ENCODE measurements around the gene SLC17A1. TPM values are rescaled to one million over a fixed set of nuclear protein-coding genes. Genes with fewer than 3 reads are reported as not detected.

Gene SLC17A1, protein sequence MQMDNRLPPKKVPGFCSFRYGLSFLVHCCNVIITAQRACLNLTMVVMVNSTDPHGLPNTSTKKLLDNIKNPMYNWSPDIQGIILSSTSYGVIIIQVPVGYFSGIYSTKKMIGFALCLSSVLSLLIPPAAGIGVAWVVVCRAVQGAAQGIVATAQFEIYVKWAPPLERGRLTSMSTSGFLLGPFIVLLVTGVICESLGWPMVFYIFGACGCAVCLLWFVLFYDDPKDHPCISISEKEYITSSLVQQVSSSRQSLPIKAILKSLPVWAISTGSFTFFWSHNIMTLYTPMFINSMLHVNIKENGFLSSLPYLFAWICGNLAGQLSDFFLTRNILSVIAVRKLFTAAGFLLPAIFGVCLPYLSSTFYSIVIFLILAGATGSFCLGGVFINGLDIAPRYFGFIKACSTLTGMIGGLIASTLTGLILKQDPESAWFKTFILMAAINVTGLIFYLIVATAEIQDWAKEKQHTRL
- not detected for polyA plus RNA-seq

DNA sequence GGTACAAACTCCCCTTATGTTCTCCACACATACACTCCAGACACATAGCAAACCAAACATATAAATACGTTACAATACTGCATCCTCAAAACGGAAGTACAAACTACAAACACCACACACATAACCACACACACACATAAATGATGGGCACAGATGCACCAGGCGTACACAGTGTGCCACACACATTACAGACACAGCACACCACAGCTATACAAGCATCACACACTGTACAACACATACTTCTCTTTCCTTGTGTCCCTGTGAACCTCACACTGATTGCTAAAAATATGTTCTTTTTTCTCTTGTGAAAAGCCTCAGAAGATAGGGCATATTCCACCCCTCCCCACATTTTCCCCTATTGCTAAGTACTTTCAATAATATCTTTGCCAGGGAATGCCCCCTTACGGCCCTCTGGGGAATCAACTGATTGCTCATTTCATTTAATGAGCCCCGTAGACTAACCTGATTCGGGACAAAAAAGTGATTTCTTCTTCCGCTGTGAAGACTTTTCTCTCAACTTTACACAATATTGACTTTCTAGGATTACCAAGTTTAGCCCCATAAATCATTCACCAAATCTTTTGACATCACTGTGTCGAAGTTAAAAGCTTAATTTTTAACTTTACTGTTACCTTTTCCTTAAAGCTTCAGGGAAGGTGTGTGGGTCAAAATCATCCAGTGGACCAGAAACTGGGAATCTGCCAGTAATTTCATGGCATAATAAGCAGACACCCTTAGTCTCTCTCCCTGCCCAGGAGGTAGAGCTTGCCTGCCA, at the start of gene SLC17A1:
Gene SLC17A1 (minus strand): TSS at position 521 of the 775 bp plus-strand sequence. CDS start 1,495 bp downstream, outside the sequence.
- H3K27me3 Mint-ChIP-seq (ENCODE audit: low read depth in 3 of 3) = peaks cover 0 to 3% (median 2%) of the 10 kb centered on the region in 3 donors
- no peaks in the 10 kb centered on the region for H3K36me3 Mint-ChIP-seq
- H3K4me1 Mint-ChIP-seq = no peaks in the 10 kb centered on the region
- no peaks in the 10 kb centered on the region for H3K9me3 Mint-ChIP-seq
- DNase-seq = no peak
- no peak within 1 kb of the TSS for H3K27ac Mint-ChIP-seq
- no peak within 1 kb of the TSS for H3K4me3 Mint-ChIP-seq

DNA sequence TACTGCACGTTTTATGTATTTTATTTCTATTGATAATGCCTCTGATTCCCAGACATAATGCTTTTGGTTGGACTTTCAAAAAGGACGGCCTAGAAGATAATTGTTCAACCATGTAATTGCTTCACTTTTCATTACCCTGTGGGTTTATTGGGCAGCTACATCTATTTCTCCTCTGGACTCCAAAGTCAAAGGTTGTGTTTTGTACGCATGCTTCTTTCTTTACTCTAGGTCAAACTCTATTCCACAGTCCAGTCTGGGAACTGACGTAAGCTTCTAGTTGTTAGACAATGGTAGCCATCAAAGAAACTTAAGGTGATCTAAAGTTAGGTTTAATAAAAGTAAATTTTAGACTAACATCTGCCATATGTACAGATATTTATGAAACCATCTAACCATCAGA, 48.7 kb upstream of the SLC17A1 start:
- Mint-ChIP-seq H3K27ac (no peak overlapping the region), H3K4me1 (peaks cover 0 to 8% of the 10 kb centered on the region in 2 donors), H3K36me3 (no peaks in the 10 kb centered on the region), H3K4me3 (no peak overlapping the region), H3K27me3 (ENCODE audit: low read depth in 3 of 3) (peaks cover 2 to 7% (median 5%) of the 10 kb centered on the region in 3 donors), H3K9me3 (peaks cover 0 to 1% (median 0%) of the 10 kb centered on the region in 6 donors)
- DNase-seq = no peak

DNA sequence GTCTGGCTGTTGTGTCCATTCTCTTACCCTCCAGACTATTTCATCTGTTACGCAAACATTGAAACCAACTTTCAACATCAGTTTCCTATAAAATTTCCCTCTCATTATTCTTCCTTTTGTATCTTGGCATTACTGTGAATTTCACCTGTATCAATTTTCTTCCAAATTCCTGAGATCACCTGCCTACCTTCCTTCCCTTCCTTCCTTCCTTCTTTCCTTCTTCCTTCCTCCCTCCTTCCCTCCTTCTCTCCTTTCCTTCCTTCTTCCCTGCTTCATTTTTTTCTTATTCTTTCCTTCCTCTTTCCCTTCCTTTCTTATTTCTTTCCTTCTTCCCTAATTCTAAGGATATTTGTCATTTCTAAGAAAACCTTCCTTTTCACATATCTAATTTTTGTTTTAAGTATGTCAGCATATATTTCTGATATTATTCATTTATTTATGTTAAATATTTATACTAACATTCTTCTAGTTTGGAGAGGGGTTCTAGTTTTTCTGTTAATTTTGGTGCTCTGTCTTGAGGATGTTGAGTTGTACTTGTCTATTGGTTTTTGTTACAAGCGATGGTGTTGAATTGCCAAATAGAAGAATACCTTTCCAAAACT, 47.0 kb upstream of the SLC17A1 start:
- Mint-ChIP-seq H3K4me1 (peaks cover 9 to 19% of the 10 kb centered on the region in 2 donors), H3K9me3 (peaks cover 0 to 1% (median 0%) of the 10 kb centered on the region in 6 donors), H3K36me3 (no peaks in the 10 kb centered on the region), H3K27ac (peak overlapping the region in 1 of 6 donors; percentile 52), H3K27me3 (ENCODE audit: low read depth in 3 of 3) (peaks cover 2 to 7% (median 5%) of the 10 kb centered on the region in 3 donors), H3K4me3 (no peak overlapping the region)
- DNase-seq = no peak

DNA sequence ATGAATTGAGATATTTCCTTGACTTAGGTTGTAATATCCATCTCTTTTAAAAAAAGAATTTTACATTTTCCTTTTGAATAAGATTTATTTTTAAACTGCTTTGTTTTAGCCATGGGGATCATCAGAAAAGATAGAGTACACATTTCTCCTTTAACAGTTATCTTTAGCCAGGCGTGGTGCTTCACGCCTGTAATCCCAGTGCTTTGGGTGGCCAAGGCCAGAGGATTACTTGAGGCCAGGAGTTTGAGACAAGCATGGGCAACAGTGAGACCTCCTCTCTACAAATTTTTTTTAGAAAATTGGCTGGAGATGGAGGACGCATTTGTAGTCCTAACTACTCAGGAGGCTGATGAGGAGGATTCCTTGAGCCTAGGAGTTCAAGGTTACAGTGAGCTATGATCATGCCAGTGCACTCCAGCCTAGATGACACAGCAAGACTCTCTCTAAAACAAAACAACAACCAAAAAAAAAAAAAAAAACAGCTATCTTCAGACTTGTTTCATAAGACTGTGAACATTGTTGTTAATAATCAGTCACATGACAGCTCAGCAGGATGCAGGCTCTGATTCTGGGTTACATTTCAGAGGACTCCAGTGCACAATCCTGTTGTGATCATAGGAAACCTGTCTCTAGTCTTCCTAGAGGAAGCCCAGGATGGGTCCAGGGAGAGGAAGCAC, 44.2 kb upstream of the SLC17A1 start:
- H3K4me1 Mint-ChIP-seq = peaks cover 9 to 16% of the 10 kb centered on the region in 2 donors
- H3K27me3 Mint-ChIP-seq (ENCODE audit: low read depth in 3 of 3) = peaks cover 2 to 5% (median 2%) of the 10 kb centered on the region in 3 donors
- H3K9me3 Mint-ChIP-seq = peaks cover 0 to 1% (median 0%) of the 10 kb centered on the region in 6 donors
- no peaks in the 10 kb centered on the region for H3K36me3 Mint-ChIP-seq
- no peak for DNase-seq
- H3K27ac Mint-ChIP-seq = no peak overlapping the region
- no peak overlapping the region for H3K4me3 Mint-ChIP-seq

DNA sequence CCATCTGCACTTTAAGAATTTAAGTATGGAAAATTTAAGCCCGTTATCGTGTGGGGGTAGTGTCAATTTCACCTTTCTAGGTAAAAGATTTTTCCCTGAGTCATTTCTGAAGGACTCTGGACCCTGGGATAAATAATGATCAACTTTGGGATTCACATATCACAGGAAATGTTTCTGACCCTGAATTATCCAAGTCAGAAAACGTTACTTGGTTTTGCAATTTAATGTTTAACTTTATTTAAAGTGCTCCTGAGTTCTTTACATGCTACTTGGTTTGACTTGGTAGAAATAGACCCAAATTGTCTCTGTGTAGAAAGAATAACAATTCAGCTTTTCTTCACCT, 43.7 kb upstream of the SLC17A1 start:
- H3K27ac Mint-ChIP-seq = no peak overlapping the region

DNA sequence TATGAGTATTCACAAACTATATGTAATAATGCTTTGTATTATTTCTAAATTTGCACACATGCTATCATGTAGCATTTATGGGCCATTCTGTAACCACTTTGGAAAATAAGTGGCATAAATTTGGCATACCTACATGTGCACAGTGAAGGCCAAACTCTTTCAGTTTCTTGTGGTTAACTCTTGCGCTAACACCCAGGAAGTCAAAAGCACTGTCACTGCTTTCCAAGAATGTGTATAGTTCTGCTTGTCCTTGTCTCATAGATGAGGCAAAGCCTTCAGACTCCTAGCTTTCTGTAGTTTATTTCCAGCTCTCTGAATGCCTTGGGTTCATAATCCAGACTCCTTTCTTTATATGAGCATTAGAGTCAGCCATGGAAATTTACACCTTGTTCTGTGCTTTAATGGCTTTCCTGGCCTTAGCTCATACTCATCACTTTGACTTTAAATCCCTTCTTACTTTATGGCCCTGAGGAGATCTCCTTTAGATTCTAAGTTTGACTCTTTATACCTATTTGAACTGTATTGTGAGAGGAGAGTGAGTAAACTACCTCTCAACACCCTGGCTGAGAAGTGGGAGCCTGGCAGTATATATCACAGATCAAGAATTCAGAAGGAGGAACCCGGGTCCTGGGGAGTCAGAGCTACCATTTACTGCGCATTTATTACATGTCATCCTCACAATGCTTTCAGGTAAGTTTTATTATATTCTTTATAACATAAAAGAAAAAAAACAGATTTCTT, 43.1 kb upstream of the SLC17A1 start:
- Mint-ChIP-seq H3K9me3 (peaks cover 0 to 1% (median 0%) of the 10 kb centered on the region in 6 donors), H3K27ac (no peak overlapping the region), H3K27me3 (ENCODE audit: low read depth in 3 of 3) (peaks cover 0 to 5% (median 2%) of the 10 kb centered on the region in 3 donors), H3K36me3 (no peaks in the 10 kb centered on the region), H3K4me3 (peak overlapping the region in 1 of 5 donors; percentile 1), H3K4me1 (peaks cover 9 to 16% of the 10 kb centered on the region in 2 donors)
- no peak for DNase-seq

More for the DNA sequence above, 43.7 kb upstream of the SLC17A1 start:
- Mint-ChIP-seq H3K4me3 (no peak overlapping the region), H3K27me3 (ENCODE audit: low read depth in 3 of 3) (peaks cover 1 to 5% (median 2%) of the 10 kb centered on the region in 3 donors), H3K4me1 (peaks cover 9 to 16% of the 10 kb centered on the region in 2 donors), H3K9me3 (peaks cover 0 to 1% (median 0%) of the 10 kb centered on the region in 6 donors), H3K36me3 (no peaks in the 10 kb centered on the region)
- DNase-seq = no peak

DNA sequence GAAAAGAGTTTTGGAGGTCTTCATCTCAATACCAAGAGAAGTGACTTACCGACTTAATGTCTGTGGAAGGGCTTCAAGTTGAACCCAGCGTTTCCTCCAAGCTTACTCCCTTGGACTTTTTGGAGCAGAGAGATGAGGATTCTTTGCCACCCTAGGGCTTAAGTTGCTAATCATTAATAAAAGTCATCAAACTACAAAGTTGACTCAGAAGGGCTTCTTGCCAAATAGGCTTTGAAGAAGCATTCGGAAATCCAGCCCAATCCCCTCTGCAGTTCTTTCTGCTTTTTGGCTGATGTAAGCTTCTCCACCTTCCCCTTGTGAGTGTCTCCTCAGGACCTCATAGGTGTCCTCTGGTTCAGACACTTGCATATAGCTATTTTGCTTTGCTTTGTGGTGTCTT, 42.3 kb upstream of the SLC17A1 start, which contains the start of gene SLC17A3:
Gene SLC17A3 (minus strand): TSS at position 126 of the 400 bp plus-strand sequence. CDS start 5,856 bp downstream, outside the sequence.
- peaks cover 0 to 5% (median 2%) of the 10 kb centered on the region in 3 donors for H3K27me3 Mint-ChIP-seq (ENCODE audit: low read depth in 3 of 3)
- no peaks in the 10 kb centered on the region for H3K36me3 Mint-ChIP-seq
- peak within 1 kb of the TSS in 1 of 5 donors; percentile 1 for H3K4me3 Mint-ChIP-seq
- DNase-seq = no peak
- peaks cover 9 to 16% of the 10 kb centered on the region in 2 donors for H3K4me1 Mint-ChIP-seq
- H3K27ac Mint-ChIP-seq = no peak within 1 kb of the TSS
- H3K9me3 Mint-ChIP-seq = no peaks in the 10 kb centered on the region

DNA sequence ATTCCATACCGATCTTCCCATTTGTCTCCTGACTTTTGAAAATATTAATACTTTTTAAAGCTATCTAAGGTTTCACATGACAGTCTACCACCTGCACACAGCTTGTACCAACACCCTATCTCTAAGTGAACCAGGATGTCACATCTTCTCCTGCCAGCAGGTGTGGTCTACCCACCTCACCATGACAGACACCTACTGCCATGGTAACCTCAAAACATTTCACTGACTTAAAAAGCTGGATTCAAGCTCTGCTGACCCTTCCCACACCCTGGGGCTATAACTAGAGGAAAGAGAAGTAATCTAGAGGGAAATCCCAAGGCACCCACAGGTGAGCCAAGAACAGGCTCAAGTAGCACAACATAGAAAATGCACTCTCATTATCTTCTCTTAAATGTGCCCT, 41.0 kb upstream of the SLC17A1 start:
- H3K4me3 Mint-ChIP-seq = no peak overlapping the region
- DNase-seq = peak; percentile 12 to 19 (median 13)
- peaks cover 9 to 16% of the 10 kb centered on the region in 2 donors for H3K4me1 Mint-ChIP-seq
- H3K36me3 Mint-ChIP-seq = no peaks in the 10 kb centered on the region
- peak overlapping the region in 2 of 6 donors; percentile 20 to 57 for H3K27ac Mint-ChIP-seq
- H3K9me3 Mint-ChIP-seq = no peaks in the 10 kb centered on the region
- H3K27me3 Mint-ChIP-seq (ENCODE audit: low read depth in 3 of 3) = peaks cover 0 to 5% (median 0%) of the 10 kb centered on the region in 3 donors

DNA sequence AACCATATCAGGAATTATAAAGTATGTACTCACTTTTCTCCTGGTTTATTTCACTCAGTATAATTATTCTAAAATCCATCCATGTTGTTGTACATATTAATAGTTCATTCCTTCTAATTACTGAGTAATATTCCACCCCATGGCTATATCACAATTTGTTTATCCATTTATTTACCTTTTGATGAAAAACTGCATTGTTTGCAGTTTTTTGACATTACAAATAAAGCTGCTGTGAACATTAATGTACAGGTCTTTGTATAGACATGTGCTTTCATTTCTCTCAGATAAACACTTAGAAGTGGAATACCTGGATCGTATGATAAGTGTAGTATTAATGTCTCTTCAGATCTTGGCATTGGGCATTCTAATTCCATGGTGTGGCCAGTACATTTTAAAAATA, 38.0 kb upstream of the SLC17A1 start:
- no peak for DNase-seq
- H3K27ac Mint-ChIP-seq = no peak overlapping the region
- no peaks in the 10 kb centered on the region for H3K9me3 Mint-ChIP-seq
- no peak overlapping the region for H3K4me3 Mint-ChIP-seq
- no peaks in the 10 kb centered on the region for H3K27me3 Mint-ChIP-seq (ENCODE audit: low read depth in 3 of 3)
- peaks cover 22 to 26% of the 10 kb centered on the region in 2 donors for H3K4me1 Mint-ChIP-seq
- H3K36me3 Mint-ChIP-seq = no peaks in the 10 kb centered on the region

DNA sequence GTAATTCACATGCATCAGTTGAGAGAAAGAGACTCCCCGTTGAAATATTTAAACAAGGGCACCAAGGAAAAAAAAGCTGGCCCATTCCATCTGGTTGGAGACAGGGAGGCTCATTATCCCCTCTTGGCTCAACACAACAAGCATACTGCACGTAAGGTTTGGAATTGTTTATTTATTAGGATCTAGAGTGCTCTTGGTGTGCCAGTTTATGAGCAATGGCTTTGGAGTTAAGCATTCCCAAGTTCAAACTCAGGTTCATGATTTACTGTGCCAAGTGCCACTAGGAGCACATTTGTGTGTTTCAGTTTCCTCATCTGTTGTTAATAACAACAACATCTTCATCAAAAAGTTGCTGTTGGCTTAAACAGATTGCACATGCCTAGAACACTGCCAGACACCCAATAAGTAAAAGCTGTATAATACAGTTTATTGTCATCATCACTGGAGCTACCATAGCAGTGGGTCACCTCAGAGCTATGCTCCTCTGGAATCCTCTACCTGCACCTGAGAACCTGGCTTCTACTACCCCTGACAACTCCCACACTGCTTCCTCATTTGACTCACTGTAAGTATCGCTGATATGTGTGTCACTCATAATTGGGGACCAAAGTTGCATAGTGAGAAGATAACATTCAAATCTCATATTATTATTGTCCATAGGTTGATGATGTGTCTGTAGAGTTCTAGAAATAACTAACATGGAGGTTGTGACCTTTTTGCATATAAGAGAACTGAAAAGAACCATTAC, 36.8 kb upstream of the SLC17A1 start:
- no peaks in the 10 kb centered on the region for H3K9me3 Mint-ChIP-seq
- DNase-seq = no peak
- no peak overlapping the region for H3K27ac Mint-ChIP-seq
- no peaks in the 10 kb centered on the region for H3K36me3 Mint-ChIP-seq
- peaks cover 19 to 22% of the 10 kb centered on the region in 2 donors for H3K4me1 Mint-ChIP-seq
- peaks cover 0 to 5% (median 4%) of the 10 kb centered on the region in 3 donors for H3K27me3 Mint-ChIP-seq (ENCODE audit: low read depth in 3 of 3)
- no peak overlapping the region for H3K4me3 Mint-ChIP-seq

DNA sequence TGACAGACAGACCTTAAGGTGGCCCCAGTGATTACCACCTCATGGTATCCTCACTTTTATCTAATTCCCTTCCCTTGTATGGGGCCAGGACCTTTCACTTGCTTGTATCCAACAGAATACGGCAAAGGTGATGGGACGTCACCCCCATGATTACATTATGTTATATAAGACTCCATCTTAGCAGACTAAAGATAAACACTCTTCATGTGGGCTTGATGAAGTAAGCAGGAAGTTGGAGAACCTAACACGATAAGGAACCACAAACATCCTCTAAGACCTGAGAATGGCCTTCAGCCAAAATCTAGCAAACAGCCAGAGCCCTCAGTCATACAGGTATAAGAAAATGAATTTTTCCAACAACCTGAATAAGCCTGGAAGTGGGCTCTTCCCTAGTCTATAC, 34.2 kb upstream of the SLC17A1 start:
- H3K4me3 Mint-ChIP-seq = peak overlapping the region; percentile 31 to 57 (median 51)
- H3K9me3 Mint-ChIP-seq = no peaks in the 10 kb centered on the region
- H3K4me1 Mint-ChIP-seq = peaks cover 16 to 19% of the 10 kb centered on the region in 2 donors
- peak; percentile 33 to 48 (median 37) for DNase-seq
- H3K27me3 Mint-ChIP-seq (ENCODE audit: low read depth in 3 of 3) = peaks cover 0 to 11% (median 5%) of the 10 kb centered on the region in 3 donors
- peak overlapping the region; percentile 36 to 88 (median 66) for H3K27ac Mint-ChIP-seq
- H3K36me3 Mint-ChIP-seq = no peaks in the 10 kb centered on the region

DNA sequence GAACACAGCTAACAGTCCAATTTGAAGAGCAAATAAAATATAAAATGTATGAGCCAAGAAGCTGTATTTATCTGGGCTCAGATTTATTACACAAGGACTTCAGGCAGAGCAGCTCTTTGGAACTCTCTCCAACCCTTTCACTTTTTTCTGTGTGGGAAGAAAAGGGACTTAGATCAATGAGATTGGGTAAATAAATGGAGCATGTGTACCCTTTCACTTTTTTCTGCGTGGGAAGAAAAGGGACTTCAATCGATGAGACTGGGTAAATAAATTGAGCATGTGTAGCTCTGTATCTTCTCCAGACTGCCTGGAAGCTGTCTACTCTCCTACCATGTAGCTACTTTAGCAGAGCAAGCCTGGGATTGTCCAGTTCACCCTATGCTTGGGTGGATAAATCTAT, 31.5 kb upstream of the SLC17A1 start:
- Mint-ChIP-seq H3K36me3 (no peaks in the 10 kb centered on the region), H3K4me3 (no peak overlapping the region), H3K27ac (no peak overlapping the region), H3K9me3 (no peaks in the 10 kb centered on the region), H3K4me1 (peaks cover 16 to 19% of the 10 kb centered on the region in 2 donors), H3K27me3 (ENCODE audit: low read depth in 3 of 3) (peaks cover 0 to 11% (median 5%) of the 10 kb centered on the region in 3 donors)
- DNase-seq = no peak

Data from immature natural killer cell (primary cell).